ENCODE results near the gene TMEM63A. TPM values are rescaled to one million over a fixed set of nuclear protein-coding genes. Genes with fewer than 3 reads are reported as not detected.
"Not testable (repeated sequence)": the region's sequence is repeated elsewhere in the genome, so short reads cannot be mapped to it uniquely, and the experiment has no call there.

TMEM63A gene
- 100 to 1,000 TPM; 104 to 256 (median 180) TPM for total RNA-seq

DNA sequence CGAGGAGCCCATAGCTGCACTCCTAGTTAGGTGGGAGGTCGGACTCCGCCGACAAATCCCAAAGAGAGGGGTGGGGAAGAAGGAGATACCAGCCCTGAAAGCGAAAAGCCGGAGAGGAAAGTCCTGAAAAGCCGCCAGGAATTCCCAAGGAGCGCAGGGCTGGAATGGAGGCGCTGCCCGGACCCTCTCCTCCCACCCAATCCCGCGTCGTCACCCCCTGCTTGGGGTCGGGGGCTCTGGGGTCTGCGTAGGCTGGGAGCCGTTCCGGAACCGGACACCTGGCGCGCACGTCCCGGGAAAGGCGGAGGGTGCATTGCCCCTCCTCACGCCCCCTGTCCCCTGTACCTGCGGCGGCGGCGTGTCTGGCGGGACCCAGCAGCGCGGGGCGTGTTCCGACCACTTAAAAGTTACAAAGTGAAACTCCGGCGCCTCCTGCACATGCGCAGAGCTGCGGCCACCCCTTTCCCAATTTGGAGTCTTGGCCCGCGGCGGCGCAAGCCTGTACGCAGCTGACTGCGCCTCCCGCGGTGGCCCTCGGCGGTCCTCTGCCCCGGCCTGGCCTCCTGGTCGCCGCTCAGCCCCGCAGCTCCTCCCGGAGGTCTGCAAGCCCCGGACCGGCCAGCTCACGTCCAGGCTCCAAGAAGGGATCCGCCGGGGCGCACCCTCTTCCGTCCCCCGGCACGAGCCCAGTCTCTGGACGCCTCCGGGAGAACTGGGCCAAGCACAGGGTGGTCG lies at the start of gene TMEM63A:
TMEM63A (minus strand) TSS at position 422 of the 735 bp plus-strand sequence. CDS start 4,800 bp downstream, outside the sequence.
- H3K36me3 ChIP-seq = no peaks in the 10 kb centered on the region
- peak; percentile 94 for DNase-seq
- peaks cover 41 to 56% (median 48%) of the 10 kb centered on the region in 4 donors for H3K4me1 ChIP-seq
- in situ Hi-C loops (cut with MboI; ENCODE audit: low pct_ligation_motif_present in 1 of 4, low pct_unique_long_range_greater_than_20kb in 1 of 4, low sequenced_read_pairs in 3 of 4) (no loop called here), intact Hi-C loops (cut with DNase I; ENCODE audit: low total_unique reads) (no loop called here)
- TF ChIP-seq EP300 (IDR thresholded peaks at IDR 0.05; ENCODE audit: low read depth) = no peak
- TF ChIP-seq CTCF (IDR thresholded peaks at IDR 0.05) = peak; percentile 23 to 57 (median 35)
- peak; percentile 84 for TF ChIP-seq POLR2A (IDR thresholded peaks at IDR 0.05)
- TF ChIP-seq POLR2AphosphoS5 (IDR thresholded peaks at IDR 0.05) = peak; percentile 87 to 90 (median 90)
- peak within 1 kb of the TSS; percentile 81 to 97 (median 94) for H3K4me3 ChIP-seq
- no peaks in the 10 kb centered on the region for H3K27me3 ChIP-seq
- H3K9me3 ChIP-seq = no peaks in the 10 kb centered on the region
- 0% methylated on average over 52 of the region's 64 CpGs; no CpG with 5 or more reads in 1 of the 2 donors for WGBS, 2 donors (ENCODE audit: low coverage in 1 of 2)
- H3K27ac ChIP-seq = peak within 1 kb of the TSS; percentile 93 to 98 (median 98)

DNA sequence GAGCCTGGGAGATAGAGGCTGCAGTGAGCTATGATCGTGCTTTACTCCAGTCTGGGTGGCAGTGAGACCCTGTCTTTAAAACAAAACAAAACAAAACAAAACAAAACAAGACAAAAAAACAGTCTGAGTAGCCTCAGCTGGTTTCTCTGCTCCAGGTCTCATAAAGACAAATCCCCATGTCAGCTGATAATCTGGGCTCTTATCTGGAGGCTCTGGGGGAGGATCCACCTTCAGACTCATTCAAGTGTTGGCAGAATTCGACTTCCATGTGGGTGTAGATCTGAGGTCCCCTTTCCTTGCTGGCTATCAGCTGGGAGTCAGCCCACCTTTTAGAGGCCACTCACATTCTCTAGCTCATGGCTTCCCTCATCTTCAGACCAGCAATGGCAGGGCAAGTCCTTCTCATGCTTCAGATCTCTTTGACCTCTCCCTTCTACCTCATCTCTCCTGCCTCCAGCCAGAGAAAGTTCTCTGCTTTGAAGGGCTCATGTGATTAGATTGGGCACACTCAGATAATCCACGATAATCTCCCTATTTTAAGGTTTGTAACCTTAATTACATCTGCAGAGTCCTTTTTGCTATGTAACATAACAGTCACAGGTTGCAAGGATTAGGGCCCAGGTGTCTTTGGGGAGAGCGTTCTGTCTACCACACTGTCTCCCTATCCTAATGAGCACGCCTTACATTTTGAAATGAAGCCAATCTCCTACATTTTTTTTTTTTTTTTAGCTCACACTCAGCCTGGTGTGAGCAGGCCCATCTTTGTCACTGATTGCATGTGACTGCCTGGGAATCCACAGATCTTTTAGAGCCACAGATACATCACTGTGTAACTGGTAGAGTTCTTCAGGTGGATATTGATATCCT lies 49.3 kb upstream of the TMEM63A start:
- Histone ChIP-seq H3K27ac (no peak overlapping the region), H3K4me3 (no peak overlapping the region), H3K27me3 (no peaks in the 10 kb centered on the region), H3K36me3 (no peaks in the 10 kb centered on the region), H3K9me3 (no peaks in the 10 kb centered on the region), H3K4me1 (no peaks in the 10 kb centered on the region)
- TF ChIP-seq EP300 (IDR thresholded peaks at IDR 0.05; ENCODE audit: low read depth) (no peak), CTCF (IDR thresholded peaks at IDR 0.05) (no peak), POLR2A (IDR thresholded peaks at IDR 0.05) (no peak), POLR2AphosphoS5 (IDR thresholded peaks at IDR 0.05) (no peak)
- in situ Hi-C loops (cut with MboI; ENCODE audit: low pct_ligation_motif_present in 1 of 4, low pct_unique_long_range_greater_than_20kb in 1 of 4, low sequenced_read_pairs in 3 of 4) = no loop called here
- 75 to 90% methylated on average over 3 to 5 of the region's 5 CpGs for WGBS, 2 donors (ENCODE audit: low coverage in 1 of 2)
- DNase-seq = no peak
- intact Hi-C loops (cut with DNase I; ENCODE audit: low total_unique reads) = no loop called here

DNA sequence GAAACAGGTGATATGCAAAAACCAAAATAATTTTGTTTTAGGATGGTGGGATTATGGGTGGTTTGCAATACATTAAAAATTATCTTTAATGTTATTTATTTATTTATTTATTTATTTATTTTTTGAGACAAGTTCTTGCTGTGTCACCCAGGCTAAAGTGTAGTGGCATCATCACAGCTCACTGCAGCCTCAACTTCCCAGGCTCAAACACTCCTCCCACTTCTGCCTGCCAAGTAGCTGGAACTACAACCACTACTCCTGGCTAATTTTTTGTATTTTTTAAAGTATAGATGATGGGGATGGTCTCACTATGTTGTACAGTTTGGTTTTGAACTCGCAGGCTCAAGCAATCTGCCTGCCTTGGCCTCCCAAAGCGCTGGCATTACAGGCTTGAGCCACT lies 48.4 kb upstream of the TMEM63A start:
- in situ Hi-C loops (cut with MboI; ENCODE audit: low pct_ligation_motif_present in 1 of 4, low pct_unique_long_range_greater_than_20kb in 1 of 4, low sequenced_read_pairs in 3 of 4) = no loop called here
- H3K4me3 ChIP-seq = no peak overlapping the region
- H3K27me3 ChIP-seq = no peaks in the 10 kb centered on the region
- DNase-seq = no peak
- H3K9me3 ChIP-seq = no peaks in the 10 kb centered on the region
- intact Hi-C loops (cut with DNase I; ENCODE audit: low total_unique reads) = no loop called here
- no peaks in the 10 kb centered on the region for H3K4me1 ChIP-seq
- no peak overlapping the region for H3K27ac ChIP-seq
- no peaks in the 10 kb centered on the region for H3K36me3 ChIP-seq
- 88 to 92% methylated on average over 2 of the region's 2 CpGs for WGBS, 2 donors (ENCODE audit: low coverage in 1 of 2)
- TF ChIP-seq CTCF (IDR thresholded peaks at IDR 0.05) (no peak), POLR2A (IDR thresholded peaks at IDR 0.05) (no peak), POLR2AphosphoS5 (IDR thresholded peaks at IDR 0.05) (no peak), EP300 (IDR thresholded peaks at IDR 0.05; ENCODE audit: low read depth) (no peak)

- H3K27ac ChIP-seq; H3K36me3 ChIP-seq; H3K4me1 ChIP-seq; H3K9me3 ChIP-seq; in situ Hi-C loops (cut with MboI; ENCODE audit: low pct_ligation_motif_present in 1 of 4, low pct_unique_long_range_greater_than_20kb in 1 of 4, low sequenced_read_pairs in 3 of 4); intact Hi-C loops (cut with DNase I; ENCODE audit: low total_unique reads); DNase-seq; H3K27me3 ChIP-seq; H3K4me3 ChIP-seq: not testable (repeated sequence)
- WGBS, 2 donors (ENCODE audit: low coverage in 1 of 2) = 91 to 100% methylated on average over 1 to 3 of the region's 3 CpGs
Observed at GRCh38 chr1:225929462-225929861, 47.3 kb upstream of the TMEM63A start.

Data from transverse colon (tissue), 4 donors.